H9 (cell line): Measurements from ENCODE around the gene FAM3C. TPM values are rescaled to one million over a fixed set of nuclear protein-coding genes. Genes with fewer than 3 reads are reported as not detected.

Source experiments
- DNase-seq: peaks from one replicate; pipeline ENCODE4 v3.0.0-alpha.2; 2017
- H2AFZ ChIP-seq: one replicate; pipeline ENCODE4 v1.6.1; 2013; ENCODE audit warnings: mild to moderate bottlenecking, low read length, control low read depth, moderate library complexity
- H2AK5ac ChIP-seq: 2 replicates; pipeline ENCODE4 v1.6.1; 2013; ENCODE audit warnings: low read length, control low read depth, mixed read lengths; ENCODE audit not compliant: insufficient read length
- H2BK120ac ChIP-seq: one replicate; pipeline ENCODE4 v1.6.1; 2013; ENCODE audit warnings: low read depth, mild to moderate bottlenecking, low read length, control low read depth, inconsistent platforms; ENCODE audit not compliant: poor library complexity, severe bottlenecking
- H2BK12ac ChIP-seq: 2 replicates; pipeline ENCODE4 v1.6.1; 2013; ENCODE audit warnings: low read length, control low read depth, mixed read lengths, low read depth; ENCODE audit not compliant: insufficient read length
- H2BK15ac ChIP-seq: 2 replicates; pipeline ENCODE4 v1.6.1; 2013; ENCODE audit warnings: low read depth, low read length, control low read depth
- H2BK20ac ChIP-seq: one replicate; pipeline ENCODE4 v1.6.1; 2013; ENCODE audit warnings: low read depth, mild to moderate bottlenecking, low read length, control low read depth, inconsistent platforms; ENCODE audit not compliant: poor library complexity, severe bottlenecking
- H2BK5ac ChIP-seq: 2 replicates; pipeline ENCODE4 v1.6.1; 2013; ENCODE audit warnings: low read length, control low read depth, mixed read lengths; ENCODE audit not compliant: insufficient read length
- H3K14ac ChIP-seq: 2 replicates; pipeline ENCODE4 v1.6.1; 2013; ENCODE audit warnings: low read length, control low read depth; ENCODE audit not compliant: insufficient read depth
- H3K18ac ChIP-seq: 2 replicates; pipeline ENCODE4 v1.6.1; 2013; ENCODE audit warnings: low read depth, mild to moderate bottlenecking, mixed read lengths, low read length, control low read depth; ENCODE audit not compliant: insufficient read length
- H3K23ac ChIP-seq: 2 replicates; pipeline ENCODE4 v1.6.1; 2013; ENCODE audit warnings: low read length, control low read depth, mixed read lengths, low read depth; ENCODE audit not compliant: insufficient read length
- H3K23me2 ChIP-seq: 2 replicates; pipeline ENCODE4 v1.6.1; 2013; ENCODE audit warnings: low read depth, mild to moderate bottlenecking, mixed read lengths, low read length, control low read depth; ENCODE audit not compliant: insufficient read length, poor library complexity, severe bottlenecking
- H3K27ac ChIP-seq: 2 replicates; pipeline ENCODE4 v1.5.1; 2013; ENCODE audit warnings: low read length, control low read depth, mixed read lengths, low read depth; ENCODE audit not compliant: insufficient read length
- H3K27me3 ChIP-seq: 2 replicates; pipeline ENCODE4 v1.6.1; 2013; ENCODE audit warnings: low read length, control low read depth, inconsistent platforms; ENCODE audit not compliant: insufficient read depth
- H3K4ac ChIP-seq: 2 replicates; pipeline ENCODE4 v1.6.1; 2013; ENCODE audit warnings: low read depth, mild to moderate bottlenecking, control low read depth, inconsistent platforms, low read length, moderate library complexity
- H3K4me1 ChIP-seq: 2 replicates; pipeline ENCODE4 v1.6.1; 2013; ENCODE audit warnings: low read length, control low read depth, inconsistent platforms; ENCODE audit not compliant: insufficient read depth
- H3K4me2 ChIP-seq: 2 replicates; pipeline ENCODE4 v1.6.1; 2013; ENCODE audit warnings: low read length, control low read depth, mixed read lengths; ENCODE audit not compliant: insufficient read length, insufficient read depth
- H3K56ac ChIP-seq: 2 replicates; pipeline ENCODE4 v1.6.1; 2013; ENCODE audit warnings: low read depth, mild to moderate bottlenecking, mixed read lengths, low read length, control low read depth; ENCODE audit not compliant: insufficient read length
- H3K79me1 ChIP-seq: 2 replicates; pipeline ENCODE4 v1.6.1; 2013; ENCODE audit warnings: low read depth, mild to moderate bottlenecking, moderate library complexity, low read length, control low read depth, inconsistent platforms; ENCODE audit not compliant: insufficient read depth, poor library complexity, severe bottlenecking
- H3K79me2 ChIP-seq: 2 replicates; pipeline ENCODE4 v1.6.1; 2013; ENCODE audit warnings: low read length, control low read depth, inconsistent platforms; ENCODE audit not compliant: insufficient read depth
- H3K9ac ChIP-seq: 2 replicates; pipeline ENCODE4 v1.6.1; 2013; ENCODE audit warnings: low read length, control low read depth, mixed read lengths; ENCODE audit not compliant: insufficient read length; ENCODE audit errors: extremely low read depth
- H3K9me3 ChIP-seq: one replicate; pipeline ENCODE4 v1.6.1; 2013; ENCODE audit warnings: low read depth, low read length, inconsistent platforms; ENCODE audit not compliant: control insufficient read depth
- H3T11ph ChIP-seq: one replicate; pipeline ENCODE4 v1.6.1; 2013; ENCODE audit warnings: mild to moderate bottlenecking, low read length, control low read depth, inconsistent platforms
- H4K20me1 ChIP-seq: one replicate; pipeline ENCODE4 v1.6.1; 2013; ENCODE audit not compliant: control insufficient read depth, insufficient read length, insufficient read depth
- H4K5ac ChIP-seq: 2 replicates; pipeline ENCODE4 v1.6.1; 2013; ENCODE audit warnings: low read depth, mild to moderate bottlenecking, mixed read lengths, low read length, control low read depth; ENCODE audit not compliant: insufficient read length
- H4K8ac ChIP-seq: replicated peaks from 2 replicates; pipeline ENCODE4 v1.6.1; 2013; ENCODE audit warnings: low read length, control low read depth, mixed read lengths, low read depth; ENCODE audit not compliant: insufficient read length
- H4K91ac ChIP-seq: 2 replicates; pipeline ENCODE4 v1.6.1; 2013; ENCODE audit warnings: low read depth, mild to moderate bottlenecking, moderate library complexity, mixed read lengths, low read length, control low read depth; ENCODE audit not compliant: insufficient read length
- H3K27ac Mint-ChIP-seq, 3 experiments: 2 replicates in 2 of 3; 3 replicates in 1 of 3; pipeline ENCODE4 v1.8.0; 2020 to 2021; ENCODE audit warnings: mixed read lengths in 3 of 3, mild to moderate bottlenecking in 1 of 3, moderate library complexity in 1 of 3
- H3K27me3 Mint-ChIP-seq: 2 replicates; pipeline ENCODE4 v1.8.0; 2021; ENCODE audit warnings: low read depth, mild to moderate bottlenecking, moderate library complexity, mixed read lengths
- H3K36me3 Mint-ChIP-seq, 3 experiments: 2 replicates in 2 of 3; 3 replicates in 1 of 3; pipeline ENCODE4 v1.8.0; 2020 to 2021; ENCODE audit warnings: low read depth in 3 of 3, mixed read lengths in 3 of 3; ENCODE audit not compliant: insufficient read depth in 1 of 3
- H3K4me1 Mint-ChIP-seq, 2 experiments: 2 replicates each; pipeline ENCODE4 v1.8.0; 2020; ENCODE audit warnings: mixed read lengths in 2 of 2
- H3K4me3 Mint-ChIP-seq, 2 experiments: 2 replicates in 1 of 2; 3 replicates in 1 of 2; pipeline ENCODE4 v1.8.0; 2020 to 2021; ENCODE audit warnings: mild to moderate bottlenecking in 2 of 2, mixed read lengths in 2 of 2, moderate library complexity in 1 of 2
- H3K9me3 Mint-ChIP-seq, 2 experiments: 2 replicates in 1 of 2; 3 replicates in 1 of 2; pipeline ENCODE4 v1.8.0; 2020; ENCODE audit warnings: mild to moderate bottlenecking in 2 of 2, mixed read lengths in 2 of 2, moderate library complexity in 1 of 2
- CTCF ChIP-seq: fragments of 200-600 bp; sonication (generic); conservative IDR thresholded peaks from 3 replicates; pipeline ENCODE4 v1.8.0; 2021; ENCODE audit warnings: antibody characterized with exemption, mild to moderate bottlenecking
- WGBS: extraction: QIAGEN DNeasy Blood & Tissue Kit; methylation state at CpG from one replicate; pipeline ENCODE4 v1.1.7; 2013; ENCODE audit warnings: missing lambda C conversion rate, low lambda C conversion rate, mixed read lengths; ENCODE audit not compliant: insufficient read length; ENCODE audit errors: extremely low coverage; 5-methylcytosine and 5-hydroxymethylcytosine counted together
- total RNA-seq: library from RNA; stranded (reverse); gene quantifications from 2 replicates; pipeline ENCODE4 v1.2.1, GENCODE V29; 2021

The FAM3C gene
- total RNA-seq, 1 experiment from 2014 or later: 64.5 TPM

DNA sequence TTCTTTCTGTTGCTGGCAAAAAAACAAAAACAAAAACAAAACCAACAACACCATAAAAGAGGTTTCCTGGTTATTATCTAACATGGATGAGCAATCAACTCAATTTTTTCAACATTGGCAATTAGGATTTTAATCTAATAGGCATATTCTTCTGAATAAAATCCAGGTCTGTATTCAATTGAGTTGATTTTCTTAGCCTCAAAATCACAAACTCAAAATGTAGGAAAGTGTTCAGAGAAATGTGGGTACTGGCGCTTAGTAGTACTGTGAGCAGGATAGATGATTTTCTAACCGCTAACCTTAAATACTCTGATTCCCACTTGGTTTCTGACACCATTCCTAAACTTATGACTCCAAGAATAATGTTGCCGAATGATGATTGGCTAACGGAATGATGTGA, 61.7 kb downstream of the FAM3C start:
- no peaks in the 10 kb centered on the region for H3K9me3 ChIP-seq
- H3K23me2 ChIP-seq: peaks cover 12% of the 10 kb centered on the region
- no peak overlapping the region for H4K91ac ChIP-seq
- no peaks in the 10 kb centered on the region for H3K79me2 ChIP-seq
- H3K27ac ChIP-seq: no peak overlapping the region
- no peak overlapping the region for H3K56ac ChIP-seq
- H3K23ac ChIP-seq: no peak overlapping the region
- H2BK120ac ChIP-seq: no peak overlapping the region
- peaks cover 5 to 9% of the 10 kb centered on the region in 2 experiments for H3K4me1 Mint-ChIP-seq
- H2AK5ac ChIP-seq: no peak overlapping the region
- no peak overlapping the region for H3K27ac Mint-ChIP-seq
- no peak overlapping the region for H2BK20ac ChIP-seq
- H3K27me3 ChIP-seq: peaks cover 3% of the 10 kb centered on the region; the same call in 1 of the 2 replicates
- H4K5ac ChIP-seq: no peak overlapping the region
- DNase-seq: no peak
- no peaks in the 10 kb centered on the region for H4K20me1 ChIP-seq
- no peak overlapping the region for H3K4me3 Mint-ChIP-seq
- no peak overlapping the region for H2AFZ ChIP-seq
- no peak overlapping the region for H3K9ac ChIP-seq
- H4K8ac ChIP-seq: no peak overlapping the region
- no peaks in the 10 kb centered on the region for H3K9me3 Mint-ChIP-seq
- no peak overlapping the region for H2BK15ac ChIP-seq
- no peak overlapping the region for H3K4me2 ChIP-seq
- no peak overlapping the region for H3K4ac ChIP-seq
- TF ChIP-seq CTCF: no peak
- WGBS: no CpG with 5 or more reads among the region's 4 CpGs
- H3K79me1 ChIP-seq: no peaks in the 10 kb centered on the region
- no peak overlapping the region for H3K14ac ChIP-seq
- no peak overlapping the region for H3T11ph ChIP-seq
- H2BK12ac ChIP-seq: no peak overlapping the region
- peaks cover 27% of the 10 kb centered on the region for H3K27me3 Mint-ChIP-seq
- H3K4me1 ChIP-seq: no peaks in the 10 kb centered on the region
- H3K18ac ChIP-seq: no peak overlapping the region
- H2BK5ac ChIP-seq: no peak overlapping the region
- no peaks in the 10 kb centered on the region for H3K36me3 Mint-ChIP-seq
